ENCODE data around the gene PPID.
"Not testable (repeated sequence)": the region's sequence is repeated elsewhere in the genome, so short reads cannot be mapped to it uniquely, and the experiment has no call there.

Gene PPID

GRCh38 chr4:158664806-158665205 is 58.4 kb downstream of the PPID start:
- no peak for DNase-seq

- DNase-seq, result not testable (repeated sequence)
Observed at GRCh38 chr4:158663707-158664625, 59.2 kb downstream of the PPID start.

GRCh38 chr4:158663255-158663654 is 59.9 kb downstream of the PPID start:
- DNase-seq, result not testable (repeated sequence)

All from SHP77 treated with DMSO at 0.1 percent for 48 hours (cell line).